HEK293 (cell line): ENCODE results near the gene YDJC.

Source experiments
- GLI4 ChIP-seq: fragments of 450-650 bp; formaldehyde crosslinking; IDR thresholded peaks from 2 replicates; pipeline ENCODE4 v1.5.1; 2016; ENCODE audit warnings: missing biosample characterization, missing genetic modification characterization
- MEIS1 ChIP-seq: sonication (generic); formaldehyde crosslinking; IDR thresholded peaks from 2 replicates; pipeline ENCODE4 v1.8.1; 2022; ENCODE audit warnings: missing genetic modification reagents, mild to moderate bottlenecking, borderline replicate concordance
- TCF7L2 ChIP-seq: IDR thresholded peaks from 2 replicates; pipeline ENCODE4 v1.6.1; 2011; ENCODE audit warnings: low read depth, mild to moderate bottlenecking, inconsistent platforms, low read length, moderate library complexity, borderline replicate concordance
- ZEB2 ChIP-seq: fragments of 450-650 bp; formaldehyde crosslinking; IDR thresholded peaks from 2 replicates; pipeline ENCODE4 v1.5.1; 2016; ENCODE audit warnings: missing biosample characterization, missing genetic modification characterization
- ZFP41 ChIP-seq: fragments of 450-650 bp; formaldehyde crosslinking; IDR thresholded peaks from 2 replicates; pipeline ENCODE4 v1.5.1; 2016; ENCODE audit warnings: missing biosample characterization, missing genetic modification characterization, borderline replicate concordance
- ZNF23 ChIP-seq: fragments of 450-650 bp; formaldehyde crosslinking; IDR thresholded peaks from 2 replicates; pipeline ENCODE4 v1.5.1; 2016; ENCODE audit warnings: missing biosample characterization, missing genetic modification characterization, borderline replicate concordance
- ZNF366 ChIP-seq: fragments of 450-650 bp; formaldehyde crosslinking; conservative IDR thresholded peaks from 2 replicates; pipeline ENCODE4 v1.5.1; 2016; ENCODE audit warnings: missing biosample characterization, missing genetic modification characterization
- ZNF416 ChIP-seq: fragments of 450-650 bp; formaldehyde crosslinking; IDR thresholded peaks from 2 replicates; pipeline ENCODE4 v1.5.1; 2016; ENCODE audit warnings: missing biosample characterization, missing genetic modification characterization
- ZNF426 ChIP-seq: fragments of 450-650 bp; formaldehyde crosslinking; IDR thresholded peaks from 2 replicates; pipeline ENCODE4 v1.5.1; 2017; ENCODE audit warnings: missing biosample characterization, missing genetic modification characterization, mild to moderate bottlenecking, inconsistent platforms, moderate library complexity
- ZNF777 ChIP-seq: fragments of 450-650 bp; formaldehyde crosslinking; IDR thresholded peaks from 2 replicates; pipeline ENCODE4 v1.5.1; 2017; ENCODE audit warnings: missing biosample characterization, missing genetic modification characterization, borderline replicate concordance
- TF ChIP-seq, protein P1 (sequence below): fragments of 450-650 bp; formaldehyde crosslinking; IDR thresholded peaks from 2 replicates; pipeline ENCODE4 v1.5.1; 2016; ENCODE audit warnings: missing biosample characterization, missing genetic modification characterization
- TF ChIP-seq, protein P2 (sequence below): fragments of 450-650 bp; formaldehyde crosslinking; IDR thresholded peaks from 2 replicates; pipeline ENCODE4 v1.5.1; 2016; ENCODE audit warnings: missing biosample characterization, missing genetic modification characterization
- TF ChIP-seq, protein P3 (sequence below): fragments of 450-650 bp; formaldehyde crosslinking; IDR thresholded peaks from 2 replicates; pipeline ENCODE4 v1.5.1; 2016; ENCODE audit warnings: missing biosample characterization, missing genetic modification characterization

DNA sequence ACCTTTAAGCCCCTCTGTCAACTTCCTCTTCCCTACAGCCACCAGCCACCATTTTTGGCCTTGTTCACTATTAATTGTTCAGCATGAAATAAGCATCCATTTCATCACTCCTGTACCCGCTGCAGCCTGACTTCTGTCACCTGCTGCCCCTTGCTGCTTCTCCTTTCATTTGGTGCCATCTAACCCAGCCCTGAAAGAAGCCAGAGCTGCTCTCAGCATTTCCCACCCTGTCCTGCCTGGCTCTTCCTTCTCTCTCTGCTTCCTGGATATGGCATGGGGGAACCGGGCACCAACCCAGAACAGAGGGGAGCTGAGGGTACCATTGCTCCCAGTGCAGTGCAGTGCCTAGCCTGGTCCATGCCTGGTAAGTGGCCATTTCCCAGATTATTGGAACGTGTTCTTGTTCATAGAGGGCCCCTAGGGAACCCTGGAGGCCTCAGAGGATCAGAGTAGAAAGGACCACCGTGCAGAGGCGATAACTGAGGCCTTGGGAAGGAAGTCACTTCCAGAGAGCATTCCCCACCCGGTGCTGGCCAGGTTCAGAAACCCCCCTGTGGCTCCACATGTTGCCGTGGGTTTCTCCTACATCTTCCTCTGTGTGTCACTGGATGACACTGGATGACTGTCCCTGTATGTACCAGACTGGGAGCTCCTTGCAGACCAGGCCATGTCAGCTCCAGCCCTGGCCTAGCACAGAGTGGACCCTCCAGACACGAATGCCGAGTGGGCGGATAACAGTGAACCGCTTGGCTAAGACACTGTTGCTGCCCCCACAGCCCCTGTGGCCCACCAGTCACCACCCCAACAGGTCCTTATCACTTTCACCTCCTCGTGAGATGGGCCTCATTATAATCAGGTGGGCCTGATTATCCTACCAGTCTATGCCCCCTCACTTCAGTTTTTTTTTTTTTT is 4.7 kb downstream of the YDJC start:
- TF ChIP-seq, protein P1, sequence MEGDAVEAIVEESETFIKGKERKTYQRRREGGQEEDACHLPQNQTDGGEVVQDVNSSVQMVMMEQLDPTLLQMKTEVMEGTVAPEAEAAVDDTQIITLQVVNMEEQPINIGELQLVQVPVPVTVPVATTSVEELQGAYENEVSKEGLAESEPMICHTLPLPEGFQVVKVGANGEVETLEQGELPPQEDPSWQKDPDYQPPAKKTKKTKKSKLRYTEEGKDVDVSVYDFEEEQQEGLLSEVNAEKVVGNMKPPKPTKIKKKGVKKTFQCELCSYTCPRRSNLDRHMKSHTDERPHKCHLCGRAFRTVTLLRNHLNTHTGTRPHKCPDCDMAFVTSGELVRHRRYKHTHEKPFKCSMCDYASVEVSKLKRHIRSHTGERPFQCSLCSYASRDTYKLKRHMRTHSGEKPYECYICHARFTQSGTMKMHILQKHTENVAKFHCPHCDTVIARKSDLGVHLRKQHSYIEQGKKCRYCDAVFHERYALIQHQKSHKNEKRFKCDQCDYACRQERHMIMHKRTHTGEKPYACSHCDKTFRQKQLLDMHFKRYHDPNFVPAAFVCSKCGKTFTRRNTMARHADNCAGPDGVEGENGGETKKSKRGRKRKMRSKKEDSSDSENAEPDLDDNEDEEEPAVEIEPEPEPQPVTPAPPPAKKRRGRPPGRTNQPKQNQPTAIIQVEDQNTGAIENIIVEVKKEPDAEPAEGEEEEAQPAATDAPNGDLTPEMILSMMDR (tag by site-specific recombination): no peak
- no peak for TF ChIP-seq ZNF777 (tag by site-specific recombination)
- no peak for TF ChIP-seq ZEB2 (tag by site-specific recombination)
- TF ChIP-seq, protein P2, sequence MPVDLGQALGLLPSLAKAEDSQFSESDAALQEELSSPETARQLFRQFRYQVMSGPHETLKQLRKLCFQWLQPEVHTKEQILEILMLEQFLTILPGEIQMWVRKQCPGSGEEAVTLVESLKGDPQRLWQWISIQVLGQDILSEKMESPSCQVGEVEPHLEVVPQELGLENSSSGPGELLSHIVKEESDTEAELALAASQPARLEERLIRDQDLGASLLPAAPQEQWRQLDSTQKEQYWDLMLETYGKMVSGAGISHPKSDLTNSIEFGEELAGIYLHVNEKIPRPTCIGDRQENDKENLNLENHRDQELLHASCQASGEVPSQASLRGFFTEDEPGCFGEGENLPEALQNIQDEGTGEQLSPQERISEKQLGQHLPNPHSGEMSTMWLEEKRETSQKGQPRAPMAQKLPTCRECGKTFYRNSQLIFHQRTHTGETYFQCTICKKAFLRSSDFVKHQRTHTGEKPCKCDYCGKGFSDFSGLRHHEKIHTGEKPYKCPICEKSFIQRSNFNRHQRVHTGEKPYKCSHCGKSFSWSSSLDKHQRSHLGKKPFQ (tag by site-specific recombination): no peak
- no peak for TF ChIP-seq GLI4 (tag by site-specific recombination)
- TF ChIP-seq ZNF23 (tag by site-specific recombination): no peak
- TF ChIP-seq TCF7L2: no peak
- TF ChIP-seq ZNF416 (tag by site-specific recombination): no peak
- no peak for TF ChIP-seq ZNF426 (tag by site-specific recombination)
- no peak for TF ChIP-seq ZNF366 (tag by site-specific recombination)
- TF ChIP-seq, protein P3, sequence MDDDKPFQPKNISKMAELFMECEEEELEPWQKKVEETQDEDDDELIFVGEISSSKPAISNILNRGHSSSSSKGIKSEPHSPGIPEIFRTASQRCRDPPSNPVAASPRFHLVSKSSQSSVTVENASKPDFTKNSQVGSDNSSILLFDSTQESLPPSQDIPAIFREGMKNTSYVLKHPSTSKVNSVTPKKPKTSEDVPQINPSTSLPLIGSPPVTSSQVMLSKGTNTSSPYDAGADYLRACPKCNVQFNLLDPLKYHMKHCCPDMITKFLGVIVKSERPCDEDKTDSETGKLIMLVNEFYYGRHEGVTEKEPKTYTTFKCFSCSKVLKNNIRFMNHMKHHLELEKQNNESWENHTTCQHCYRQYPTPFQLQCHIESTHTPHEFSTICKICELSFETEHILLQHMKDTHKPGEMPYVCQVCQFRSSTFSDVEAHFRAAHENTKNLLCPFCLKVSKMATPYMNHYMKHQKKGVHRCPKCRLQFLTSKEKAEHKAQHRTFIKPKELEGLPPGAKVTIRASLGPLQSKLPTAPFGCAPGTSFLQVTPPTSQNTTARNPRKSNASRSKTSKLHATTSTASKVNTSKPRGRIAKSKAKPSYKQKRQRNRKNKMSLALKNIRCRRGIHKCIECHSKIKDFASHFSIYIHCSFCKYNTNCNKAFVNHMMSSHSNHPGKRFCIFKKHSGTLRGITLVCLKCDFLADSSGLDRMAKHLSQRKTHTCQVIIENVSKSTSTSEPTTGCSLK (tag by site-specific recombination): no peak
- no peak for TF ChIP-seq ZFP41 (tag by site-specific recombination)
- TF ChIP-seq MEIS1 (CRISPR knock-in tag): no peak
